Measurements from ENCODE around the gene FGF14. TPM values are rescaled to one million over a fixed set of nuclear protein-coding genes. Genes with fewer than 3 reads are reported as not detected.

FGF14 gene
- total and polyA plus RNA-seq, 2 donors from 2014 or later = 0.47 to 3.3 TPM

DNA sequence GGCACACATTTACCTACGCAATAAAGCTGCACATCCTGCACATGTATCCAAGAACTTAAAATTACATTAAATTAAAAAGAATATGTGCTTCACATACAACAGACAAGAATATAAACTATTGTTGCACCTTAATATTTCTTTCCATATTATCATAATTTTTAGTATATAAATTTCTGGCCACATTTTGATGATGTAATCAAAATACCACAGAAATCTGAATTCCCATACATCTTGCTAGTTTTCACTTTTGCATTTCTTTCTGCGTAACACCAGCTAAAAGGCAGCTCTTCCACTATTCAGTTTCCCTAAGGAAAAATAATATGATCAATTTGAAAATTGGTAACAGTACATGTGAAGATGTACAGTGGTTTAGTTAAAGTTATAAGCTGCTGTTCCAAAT is 42.6 kb downstream of the FGF14 start:
- intact Hi-C loops (cut with DNase I) = no loop called here
- no peaks in the 10 kb centered on the region for H3K4me1 ChIP-seq (ENCODE audit: control insufficient read depth in 2 of 3, insufficient read depth in 2 of 3, low read depth in 1 of 3, low read length in 3 of 3)
- no peak for DNase-seq
- no peak overlapping the region for H3K9ac ChIP-seq (ENCODE audit: low read length in 3 of 3)
- no peaks in the 10 kb centered on the region for H3K36me3 ChIP-seq (ENCODE audit: control insufficient read depth in 2 of 3, insufficient read depth in 3 of 3, low read length in 3 of 3)
- FAIRE-seq = no peak
- no peak overlapping the region for H3K4me3 ChIP-seq (ENCODE audit: low read length in 3 of 3)
- H3K27me3 ChIP-seq (ENCODE audit: control insufficient read depth, insufficient read depth, low read length) = no peaks in the 10 kb centered on the region
- no peaks in the 10 kb centered on the region for H3K9me3 ChIP-seq (ENCODE audit: control insufficient read depth in 2 of 3, insufficient read depth in 1 of 3, low read length in 3 of 3)
- TF ChIP-seq, protein P1, sequence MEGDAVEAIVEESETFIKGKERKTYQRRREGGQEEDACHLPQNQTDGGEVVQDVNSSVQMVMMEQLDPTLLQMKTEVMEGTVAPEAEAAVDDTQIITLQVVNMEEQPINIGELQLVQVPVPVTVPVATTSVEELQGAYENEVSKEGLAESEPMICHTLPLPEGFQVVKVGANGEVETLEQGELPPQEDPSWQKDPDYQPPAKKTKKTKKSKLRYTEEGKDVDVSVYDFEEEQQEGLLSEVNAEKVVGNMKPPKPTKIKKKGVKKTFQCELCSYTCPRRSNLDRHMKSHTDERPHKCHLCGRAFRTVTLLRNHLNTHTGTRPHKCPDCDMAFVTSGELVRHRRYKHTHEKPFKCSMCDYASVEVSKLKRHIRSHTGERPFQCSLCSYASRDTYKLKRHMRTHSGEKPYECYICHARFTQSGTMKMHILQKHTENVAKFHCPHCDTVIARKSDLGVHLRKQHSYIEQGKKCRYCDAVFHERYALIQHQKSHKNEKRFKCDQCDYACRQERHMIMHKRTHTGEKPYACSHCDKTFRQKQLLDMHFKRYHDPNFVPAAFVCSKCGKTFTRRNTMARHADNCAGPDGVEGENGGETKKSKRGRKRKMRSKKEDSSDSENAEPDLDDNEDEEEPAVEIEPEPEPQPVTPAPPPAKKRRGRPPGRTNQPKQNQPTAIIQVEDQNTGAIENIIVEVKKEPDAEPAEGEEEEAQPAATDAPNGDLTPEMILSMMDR (IDR thresholded peaks at IDR 0.05; ENCODE audit: borderline replicate concordance, extremely low read depth, insufficient read depth) = no peak
- no peak overlapping the region for H3K27ac ChIP-seq (ENCODE audit: low read depth in 2 of 2, low read length in 2 of 2)

DNA sequence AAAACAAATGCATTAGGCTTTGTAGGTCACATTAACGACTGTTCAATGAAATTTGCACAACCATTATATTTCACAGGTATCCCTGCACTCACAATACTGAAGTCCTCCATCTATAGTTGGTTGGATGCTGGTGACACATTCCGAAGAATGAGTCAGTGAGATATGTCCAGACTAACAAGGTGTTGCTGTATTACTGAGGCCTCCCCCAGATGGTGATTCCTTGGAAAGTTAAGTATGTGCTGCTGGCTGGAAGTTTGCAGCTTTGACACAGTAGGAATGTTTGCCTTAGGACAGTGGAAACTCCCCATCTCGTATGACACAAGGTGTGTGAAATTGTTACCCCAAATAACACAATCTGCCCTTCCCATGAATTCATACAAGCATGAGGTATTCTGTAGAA is 46.6 kb downstream of the FGF14 start:
- no peaks in the 10 kb centered on the region for H3K9me3 ChIP-seq (ENCODE audit: control insufficient read depth in 2 of 3, insufficient read depth in 1 of 3, low read length in 3 of 3)
- DNase-seq = no peak
- FAIRE-seq = no peak
- intact Hi-C loops (cut with DNase I) = no loop called here
- no peak overlapping the region for H3K27ac ChIP-seq (ENCODE audit: low read depth in 2 of 2, low read length in 2 of 2)
- TF ChIP-seq, protein P1 (IDR thresholded peaks at IDR 0.05; ENCODE audit: borderline replicate concordance, extremely low read depth, insufficient read depth) = no peak
- H3K27me3 ChIP-seq (ENCODE audit: control insufficient read depth, insufficient read depth, low read length) = no peaks in the 10 kb centered on the region
- H3K4me3 ChIP-seq (ENCODE audit: low read length in 3 of 3) = no peak overlapping the region
- H3K9ac ChIP-seq (ENCODE audit: low read length in 3 of 3) = no peak overlapping the region
- no peaks in the 10 kb centered on the region for H3K36me3 ChIP-seq (ENCODE audit: control insufficient read depth in 2 of 3, insufficient read depth in 3 of 3, low read length in 3 of 3)
- no peaks in the 10 kb centered on the region for H3K4me1 ChIP-seq (ENCODE audit: control insufficient read depth in 2 of 3, insufficient read depth in 2 of 3, low read depth in 1 of 3, low read length in 3 of 3)

DNA sequence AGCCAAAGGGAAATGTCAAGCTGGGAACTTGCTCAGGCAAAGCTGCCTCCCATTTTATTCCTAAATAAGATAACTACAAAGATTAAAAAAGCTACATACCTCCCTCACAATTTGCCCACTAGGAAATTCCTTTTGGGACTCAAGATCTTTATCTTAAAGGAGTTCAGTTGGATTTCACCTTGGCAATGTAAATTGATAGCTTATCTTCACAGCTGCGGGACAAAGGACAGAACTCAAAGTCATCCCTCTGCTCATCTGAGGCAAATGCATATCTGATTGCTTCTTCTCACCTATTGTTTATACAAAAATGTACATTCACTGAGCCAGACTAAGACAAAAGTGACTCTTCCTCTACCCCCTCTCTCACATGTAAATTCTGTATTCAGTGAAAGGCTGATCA is 47.8 kb downstream of the FGF14 start:
- H3K4me1 ChIP-seq (ENCODE audit: control insufficient read depth in 2 of 3, insufficient read depth in 2 of 3, low read depth in 1 of 3, low read length in 3 of 3) = no peaks in the 10 kb centered on the region

More for the DNA sequence above, 47.8 kb downstream of the FGF14 start:
- Histone ChIP-seq H3K36me3 (ENCODE audit: control insufficient read depth in 2 of 3, insufficient read depth in 3 of 3, low read length in 3 of 3) (no peaks in the 10 kb centered on the region), H3K9me3 (ENCODE audit: control insufficient read depth in 2 of 3, insufficient read depth in 1 of 3, low read length in 3 of 3) (no peaks in the 10 kb centered on the region), H3K9ac (ENCODE audit: low read length in 3 of 3) (no peak overlapping the region), H3K27ac (ENCODE audit: low read depth in 2 of 2, low read length in 2 of 2) (no peak overlapping the region), H3K27me3 (ENCODE audit: control insufficient read depth, insufficient read depth, low read length) (no peaks in the 10 kb centered on the region), H3K4me3 (ENCODE audit: low read length in 3 of 3) (no peak overlapping the region)
- FAIRE-seq (no peak), DNase-seq (no peak)
- TF ChIP-seq, protein P1 (IDR thresholded peaks at IDR 0.05; ENCODE audit: borderline replicate concordance, extremely low read depth, insufficient read depth) = no peak
- intact Hi-C loops (cut with DNase I) = no loop called here

All from kidney (tissue), 14 donors.